B cell (primary cell): ENCODE data around the gene SH3TC1. TPM values are rescaled to one million over a fixed set of nuclear protein-coding genes. Genes with fewer than 3 reads are reported as not detected.

Experiments used
- ATAC-seq: fragments of 200-7000 bp; cut with Tn5 transposase; one replicate; pipeline ENCODE4 v1.10.0; 2021; ENCODE audit warnings: low read depth, mild to moderate bottlenecking, moderate number of reproducible peaks, moderate library complexity
- CTCF ChIA-PET: fragments of 350-600 bp; sonication (Branson Sonifier 250); formaldehyde crosslinking; loops from one replicate; lab custom pipeline; 2021; ENCODE audit warnings: antibody characterized with exemption, inconsistent platforms; lab: Charles Lee
- POLR2A ChIA-PET: fragments of 350-600 bp; sonication (Branson Sonifier 250); formaldehyde crosslinking; loops from one replicate; lab custom pipeline; 2021; ENCODE audit warnings: antibody characterized with exemption; lab: Charles Lee
- DNase-seq: peaks from one replicate; pipeline ENCODE4 v3.0.0; 2013
- H2AFZ ChIP-seq: 2 replicates; pipeline ENCODE4 v1.6.1; 2012; ENCODE audit warnings: mild to moderate bottlenecking, low read depth, low read length; ENCODE audit not compliant: insufficient read depth, poor library complexity, severe bottlenecking
- H3K27ac ChIP-seq, 2 donors: 1 replicate in 1 of 2; 2 replicates in 1 of 2; pipeline ENCODE4 v1.5.1; 2012 to 2013; ENCODE audit warnings: low read length in 2 of 2, mild to moderate bottlenecking in 2 of 2, moderate library complexity in 1 of 2
- H3K27me3 ChIP-seq, 4 experiments: fragments of 200-600 bp in 1 of 4; sonication (generic) in 1 of 4; replicated peaks in 1 of 4; 1 replicate in 2 of 4; 2 replicates in 2 of 4; pipeline versions ENCODE4 v1.6.1 to v1.7.0; 2013 to 2016; ENCODE audit warnings: low read length in 3 of 4, mild to moderate bottlenecking in 2 of 4, mixed read lengths in 1 of 4, moderate library complexity in 1 of 4; ENCODE audit not compliant: insufficient read depth in 4 of 4, control insufficient read depth in 3 of 4; ENCODE audit errors: control extremely low read depth in 1 of 4
- H3K36me3 ChIP-seq, 2 experiments: replicated peaks in 1 of 2; 1 replicate in 1 of 2; 2 replicates in 1 of 2; pipeline versions ENCODE4 v1.6.1 to v1.7.1; 2013; ENCODE audit warnings: low read length in 1 of 2; ENCODE audit not compliant: insufficient read depth in 2 of 2, control insufficient read depth in 1 of 2; ENCODE audit errors: control extremely low read depth in 1 of 2, extremely low read depth in 1 of 2
- H3K4me1 ChIP-seq, 2 donors: fragments of 200-600 bp in 1 of 2; sonication (generic) in 1 of 2; 1 replicate in 1 of 2; 2 replicates in 1 of 2; pipeline versions ENCODE4 v1.5.1 to v1.6.1; 2013 to 2017; ENCODE audit warnings: low read length in 2 of 2; ENCODE audit not compliant: control insufficient read depth in 2 of 2, insufficient read depth in 2 of 2
- H3K4me2 ChIP-seq: replicated peaks from 2 replicates; pipeline ENCODE3; 2012; ENCODE audit warnings: mild to moderate bottlenecking, low read depth, low read length; ENCODE audit not compliant: poor library complexity, severe bottlenecking
- H3K4me3 ChIP-seq, 5 experiments: fragments of 200-600 bp in 1 of 5; sonication (generic) in 1 of 5; 1 replicate in 3 of 5; 2 replicates in 2 of 5; pipeline versions ENCODE4 v1.5.1 to v1.7.0; 2011 to 2016; ENCODE audit warnings: low read length in 4 of 5, mild to moderate bottlenecking in 4 of 5, low read depth in 2 of 5, control low read depth in 1 of 5, moderate library complexity in 1 of 5; ENCODE audit not compliant: insufficient read depth in 1 of 5; ENCODE audit errors: control extremely low read depth in 1 of 5, extremely low read depth in 1 of 5
- H3K79me2 ChIP-seq: fragments of 200-600 bp; sonication (generic); one replicate; pipeline ENCODE4 v1.6.0; 2016; ENCODE audit warnings: low read length; ENCODE audit not compliant: control insufficient read depth, insufficient read depth
- H3K9ac ChIP-seq: fragments of 200-600 bp; sonication (generic); 2 replicates; pipeline ENCODE4 v1.6.1; 2017; ENCODE audit warnings: mild to moderate bottlenecking, low read length, moderate library complexity
- H3K9me3 ChIP-seq, 3 donors: one replicate each; pipeline versions ENCODE4 v1.6.1 to v1.7.1; 2013; ENCODE audit warnings: low read length in 2 of 3; ENCODE audit not compliant: control insufficient read depth in 2 of 3, insufficient read depth in 1 of 3; ENCODE audit errors: control extremely low read depth in 1 of 3
- H4K20me1 ChIP-seq: 2 replicates; pipeline ENCODE4 v1.6.0; 2012; ENCODE audit warnings: mild to moderate bottlenecking, low read length; ENCODE audit not compliant: insufficient read depth, control insufficient read depth, poor library complexity, severe bottlenecking
- H3K27ac Mint-ChIP-seq: one replicate; pipeline ENCODE4 v1.8.0; 2021; ENCODE audit warnings: mixed read lengths
- H3K27me3 Mint-ChIP-seq: one replicate; pipeline ENCODE4 v1.8.0; 2021; ENCODE audit warnings: mixed read lengths
- H3K4me1 Mint-ChIP-seq: one replicate; pipeline ENCODE4 v1.8.0; 2021; ENCODE audit warnings: mixed read lengths
- H3K4me3 Mint-ChIP-seq: one replicate; pipeline ENCODE4 v1.8.0; 2021; ENCODE audit warnings: mixed read lengths
- H3K9me3 Mint-ChIP-seq: one replicate; pipeline ENCODE4 v1.8.0; 2022; ENCODE audit warnings: mixed read lengths; ENCODE audit not compliant: insufficient read depth
- CTCF ChIP-seq: fragments of 200-600 bp; IDR thresholded peaks from one replicate; pipeline ENCODE4 v1.8.0; 2022; ENCODE audit warnings: antibody characterized with exemption, mild to moderate bottlenecking
- EZH2 ChIP-seq: IDR thresholded peaks from 2 replicates; pipeline ENCODE4 v1.6.1; 2012; ENCODE audit warnings: borderline replicate concordance, low read depth, mild to moderate bottlenecking, moderate library complexity, low read length; ENCODE audit not compliant: insufficient read depth, poor library complexity, severe bottlenecking
- WGBS: methylation state at CpG from one replicate; pipeline ENCODE4 v1.1.5; 2013; ENCODE audit warnings: missing lambda C conversion rate; ENCODE audit not compliant: insufficient coverage; 5-methylcytosine and 5-hydroxymethylcytosine counted together
- intact Hi-C: fragments of 100-400 bp; cut with micrococcal nuclease; formaldehyde crosslinking; loops from one replicate; pipeline ENCODE4 v1.10.0; 2022
- polyA plus RNA-seq: library from polyadenylated mRNA; depleted of rRNA; stranded (reverse); fragments of >200 nt; gene quantifications from 2 replicates; pipeline ENCODE4 v1.2.3, GENCODE V29; 2012
- total RNA-seq, 2 donors: library from RNA; stranded (reverse); fragments of 120-200 nt in 1 of 2; gene quantifications; 1 replicate in 1 of 2; 2 replicates in 1 of 2; pipeline versions ENCODE4 v1.2.3 to v1.2.4, GENCODE V29; 2013 to 2022

SH3TC1 gene
- total and polyA plus RNA-seq, 2 donors (not counting 1 experiment from before 2014, with no cell fraction given) = 63.8 to 388 TPM

DNA sequence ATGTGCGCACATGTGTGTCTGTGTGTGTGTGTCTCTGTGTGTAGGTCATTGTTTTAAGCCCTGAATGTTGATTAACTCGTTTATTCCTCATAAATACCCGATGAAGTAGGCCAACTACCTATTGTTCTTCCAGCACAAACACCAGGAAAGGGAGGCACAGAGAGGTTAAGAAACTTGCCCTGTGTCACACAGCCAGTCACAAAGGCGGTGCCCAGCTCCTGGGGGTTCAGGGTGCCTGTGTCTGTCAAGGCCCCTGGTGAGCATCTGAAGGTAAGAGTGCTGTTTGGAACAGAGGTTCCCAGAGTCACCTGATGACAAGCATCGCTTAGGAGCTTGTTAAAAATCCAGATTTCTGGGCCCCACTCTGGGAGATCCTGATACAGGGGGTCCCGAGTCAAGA lies 18.0 kb upstream of the SH3TC1 start:
- intact Hi-C loops = no loop called here
- CTCF ChIA-PET = interaction anchor here (2.1 kb wide), 1 partner anchor 8 kb away, joined by 9 read pairs; no protein-coding TSS in a partner anchor

DNA sequence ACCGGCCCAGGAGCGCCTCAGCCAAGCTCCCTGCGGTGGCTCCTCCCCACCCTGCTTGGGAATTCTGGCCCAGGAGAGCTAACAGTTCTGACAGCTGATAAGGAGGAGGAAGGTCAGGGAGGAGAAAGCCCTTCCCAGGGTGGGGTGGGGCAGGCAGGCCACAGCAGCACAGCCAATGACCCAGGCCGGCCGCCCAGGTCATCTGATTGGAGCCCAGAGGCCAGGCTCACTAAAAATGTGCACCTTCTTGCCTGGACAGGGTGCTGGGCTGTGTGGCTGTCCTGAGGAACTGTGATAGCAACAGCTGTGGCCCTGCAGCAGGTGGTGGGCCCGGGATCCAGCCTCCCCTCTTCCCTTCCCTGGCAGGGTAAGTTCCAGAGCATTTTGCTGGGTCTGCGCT lies 17.2 kb upstream of the SH3TC1 start:
- ATAC-seq (no peak), DNase-seq (no peak)
- Histone ChIP-seq H3K36me3 (no peaks in the 10 kb centered on the region), H3K27ac (no peak overlapping the region), H3K4me3 (no peak overlapping the region), H3K9ac (no peak overlapping the region), H3K27me3 (no peaks in the 10 kb centered on the region), H4K20me1 (no peaks in the 10 kb centered on the region), H2AFZ (no peak overlapping the region), H3K4me2 (no peak overlapping the region), H3K9me3 (no peaks in the 10 kb centered on the region), H3K4me1 (no peaks in the 10 kb centered on the region), H3K79me2 (no peaks in the 10 kb centered on the region)
- TF ChIP-seq EZH2 (no peak), CTCF (no peak)
- peaks cover 4% of the 10 kb centered on the region for H3K27me3 Mint-ChIP-seq
- no peak overlapping the region for H3K4me3 Mint-ChIP-seq
- CTCF ChIA-PET = interaction anchor here (2.1 kb wide), 1 partner anchor 9 kb away, joined by 9 read pairs; no protein-coding TSS in a partner anchor
- peaks cover 2% of the 10 kb centered on the region for H3K4me1 Mint-ChIP-seq
- POLR2A ChIA-PET = interaction anchor here (1.1 to 1.2 kb wide), 2 partner anchors 9 to 17 kb away, joined by 4 to 5 read pairs; partner anchors contain the start of gene SH3TC1
- WGBS = 96% methylated on average over 7 of the region's 7 CpGs
- intact Hi-C loops = no loop called here
- no peaks in the 10 kb centered on the region for H3K9me3 Mint-ChIP-seq
- H3K27ac Mint-ChIP-seq = no peak overlapping the region

More for the DNA sequence above, 18.0 kb upstream of the SH3TC1 start:
- Histone ChIP-seq H3K9ac (no peak overlapping the region), H3K79me2 (no peaks in the 10 kb centered on the region), H3K27me3 (no peaks in the 10 kb centered on the region), H3K4me2 (no peak overlapping the region), H3K27ac (no peak overlapping the region), H3K9me3 (no peaks in the 10 kb centered on the region), H3K4me3 (no peak overlapping the region), H2AFZ (no peak overlapping the region), H4K20me1 (no peaks in the 10 kb centered on the region), H3K36me3 (no peaks in the 10 kb centered on the region), H3K4me1 (no peaks in the 10 kb centered on the region)
- WGBS = 100% methylated on average over 4 of the region's 6 CpGs
- H3K4me3 Mint-ChIP-seq = no peak overlapping the region
- peaks cover 2% of the 10 kb centered on the region for H3K27me3 Mint-ChIP-seq
- H3K4me1 Mint-ChIP-seq = peaks cover 4% of the 10 kb centered on the region
- TF ChIP-seq EZH2 (no peak), CTCF (no peak)
- peak overlapping the region; percentile 47 for H3K27ac Mint-ChIP-seq
- DNase-seq = no peak
- no peaks in the 10 kb centered on the region for H3K9me3 Mint-ChIP-seq
- POLR2A ChIA-PET = interaction anchor here (1.1 to 1.2 kb wide), 2 partner anchors 9 to 18 kb away, joined by 4 to 5 read pairs; partner anchors contain the start of gene SH3TC1
- ATAC-seq = no peak
